K562 (cell line): Measurements from ENCODE around the gene VN1R2.
"Not testable (repeated sequence)": the region's sequence is repeated elsewhere in the genome, so short reads cannot be mapped to it uniquely, and the experiment has no call there.

Experiments used
- ATF6 ChIP-seq: sonication (generic); formaldehyde crosslinking; IDR thresholded peaks from 2 replicates; pipeline ENCODE4 v1.4.0; 2020; ENCODE audit warnings: mild to moderate bottlenecking, missing genetic modification reagents
- EZH2 ChIP-seq: IDR thresholded peaks from 2 replicates; pipeline ENCODE4 v1.6.1; 2012; ENCODE audit warnings: low read depth, mild to moderate bottlenecking, inconsistent platforms, low read length, borderline replicate concordance
- FOXJ3 ChIP-seq: sonication (generic); formaldehyde crosslinking; IDR thresholded peaks from 2 replicates; pipeline ENCODE4 v1.4.0; 2020; ENCODE audit warnings: mild to moderate bottlenecking, missing genetic modification reagents
- POLR2AphosphoS5 ChIP-seq: IDR thresholded peaks from 2 replicates; pipeline ENCODE4 v1.6.1; 2011; ENCODE audit warnings: mild to moderate bottlenecking, low read depth, low read length, moderate library complexity; ENCODE audit not compliant: control insufficient read depth, insufficient read depth
- PTRF ChIP-seq: fragments of 450-650 bp; IDR thresholded peaks from 2 replicates; pipeline ENCODE4 v1.6.1; 2016; ENCODE audit warnings: mild to moderate bottlenecking, missing genetic modification characterization, missing compliant biosample characterization
- ZNF639 ChIP-seq, 2 experiments: fragments of 200-800 bp in 1 of 2; sonication (Bioruptor generic) in 1 of 2; sonication (generic) in 1 of 2; formaldehyde crosslinking in 1 of 2; IDR thresholded peaks in 1 of 2; conservative IDR thresholded peaks in 1 of 2; 2 replicates each; pipeline versions ENCODE4 v1.5.0 to v1.6.1; 2016 to 2020; ENCODE audit warnings: missing compliant biosample characterization in 1 of 2, missing genetic modification characterization in 1 of 2, missing genetic modification reagents in 1 of 2
- TF ChIP-seq, protein P1 (sequence below), 3 experiments: IDR thresholded peaks in 2 of 3; conservative IDR thresholded peaks in 1 of 3; 2 replicates each; pipeline ENCODE4 v1.5.1; 2011 to 2012; ENCODE audit warnings: low read length in 3 of 3, mild to moderate bottlenecking in 3 of 3, control low read depth in 2 of 3, improper control_type of control experiment in 1 of 3, inconsistent platforms in 1 of 3, low read depth in 1 of 3, mixed read lengths in 1 of 3, moderate library complexity in 1 of 3; ENCODE audit not compliant: insufficient read depth in 2 of 3
- TF ChIP-seq, protein P2 (sequence below): fragments of 250-450 bp; sonication (Bioruptor Pico); IDR thresholded peaks from 2 replicates; pipeline ENCODE4 v1.8.0; 2021; ENCODE audit warnings: mild to moderate bottlenecking, moderate library complexity

GRCh38 chr19:53269861-53270260, 11.8 kb downstream of the VN1R2 start:
- not testable (repeated sequence) for TF ChIP-seq POLR2AphosphoS5; EZH2; ATF6 (CRISPR knock-in tag); FOXJ3 (CRISPR knock-in tag); ZNF639 (CRISPR knock-in tag; conservative IDR thresholded peaks at IDR 0.05 in 1 of 2, IDR thresholded peaks at IDR 0.05 in 1 of 2); PTRF (tag)
- TF ChIP-seq, protein P1, sequence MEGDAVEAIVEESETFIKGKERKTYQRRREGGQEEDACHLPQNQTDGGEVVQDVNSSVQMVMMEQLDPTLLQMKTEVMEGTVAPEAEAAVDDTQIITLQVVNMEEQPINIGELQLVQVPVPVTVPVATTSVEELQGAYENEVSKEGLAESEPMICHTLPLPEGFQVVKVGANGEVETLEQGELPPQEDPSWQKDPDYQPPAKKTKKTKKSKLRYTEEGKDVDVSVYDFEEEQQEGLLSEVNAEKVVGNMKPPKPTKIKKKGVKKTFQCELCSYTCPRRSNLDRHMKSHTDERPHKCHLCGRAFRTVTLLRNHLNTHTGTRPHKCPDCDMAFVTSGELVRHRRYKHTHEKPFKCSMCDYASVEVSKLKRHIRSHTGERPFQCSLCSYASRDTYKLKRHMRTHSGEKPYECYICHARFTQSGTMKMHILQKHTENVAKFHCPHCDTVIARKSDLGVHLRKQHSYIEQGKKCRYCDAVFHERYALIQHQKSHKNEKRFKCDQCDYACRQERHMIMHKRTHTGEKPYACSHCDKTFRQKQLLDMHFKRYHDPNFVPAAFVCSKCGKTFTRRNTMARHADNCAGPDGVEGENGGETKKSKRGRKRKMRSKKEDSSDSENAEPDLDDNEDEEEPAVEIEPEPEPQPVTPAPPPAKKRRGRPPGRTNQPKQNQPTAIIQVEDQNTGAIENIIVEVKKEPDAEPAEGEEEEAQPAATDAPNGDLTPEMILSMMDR (IDR thresholded peaks at IDR 0.05 in 2 of 3, conservative IDR thresholded peaks at IDR 0.05 in 1 of 3; ENCODE audit: insufficient read depth in 2 of 3, low read depth in 1 of 3, low read length in 3 of 3), result not testable (repeated sequence)
- TF ChIP-seq, protein P2, sequence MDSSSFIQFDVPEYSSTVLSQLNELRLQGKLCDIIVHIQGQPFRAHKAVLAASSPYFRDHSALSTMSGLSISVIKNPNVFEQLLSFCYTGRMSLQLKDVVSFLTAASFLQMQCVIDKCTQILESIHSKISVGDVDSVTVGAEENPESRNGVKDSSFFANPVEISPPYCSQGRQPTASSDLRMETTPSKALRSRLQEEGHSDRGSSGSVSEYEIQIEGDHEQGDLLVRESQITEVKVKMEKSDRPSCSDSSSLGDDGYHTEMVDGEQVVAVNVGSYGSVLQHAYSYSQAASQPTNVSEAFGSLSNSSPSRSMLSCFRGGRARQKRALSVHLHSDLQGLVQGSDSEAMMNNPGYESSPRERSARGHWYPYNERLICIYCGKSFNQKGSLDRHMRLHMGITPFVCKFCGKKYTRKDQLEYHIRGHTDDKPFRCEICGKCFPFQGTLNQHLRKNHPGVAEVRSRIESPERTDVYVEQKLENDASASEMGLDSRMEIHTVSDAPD (CRISPR knock-in tag), result not testable (repeated sequence)
